ENCODE data around the gene INPP4B. TPM values are rescaled to one million over a fixed set of nuclear protein-coding genes. Genes with fewer than 3 reads are reported as not detected.
"Not testable (repeated sequence)": the region's sequence is repeated elsewhere in the genome, so short reads cannot be mapped to it uniquely, and the experiment has no call there.

INPP4B gene
- total and polyA plus RNA-seq, 2 donors, result 2.3 to 7.8 TPM

DNA sequence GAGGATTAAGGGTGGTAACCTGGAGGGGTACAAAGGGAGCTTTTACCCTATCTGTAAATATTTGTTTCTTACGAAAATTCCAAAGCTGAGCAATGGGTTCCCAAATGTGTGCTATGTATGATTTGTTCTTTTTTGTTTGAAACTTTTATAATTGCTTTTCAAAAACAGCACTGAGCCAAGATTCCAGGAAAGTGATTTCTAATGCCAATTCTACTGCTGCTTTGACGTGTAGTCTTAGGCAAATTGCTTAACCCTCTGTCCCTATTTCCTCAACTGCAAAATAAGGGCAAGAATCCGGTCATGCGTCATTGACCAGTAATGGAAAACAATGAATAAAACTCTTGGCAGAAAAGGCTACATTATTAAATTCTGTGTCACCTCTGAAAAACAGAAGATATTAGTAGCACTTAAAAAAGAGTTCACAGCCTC, 755.0 kb downstream of the INPP4B start:
- Histone ChIP-seq H3K9me3 (ENCODE audit: control insufficient read depth in 2 of 2, insufficient read depth in 1 of 2, low read length in 1 of 2) (no peaks in the 10 kb centered on the region), H3K4me3 (ENCODE audit: low read length in 2 of 2) (no peak overlapping the region), H3K27ac (ENCODE audit: low read depth in 1 of 2, low read length in 1 of 2) (no peak overlapping the region), H3K4me1 (ENCODE audit: control insufficient read depth in 2 of 2, insufficient read depth in 2 of 2, low read length in 2 of 2) (no peaks in the 10 kb centered on the region), H3K36me3 (ENCODE audit: control insufficient read depth in 2 of 2, insufficient read depth in 2 of 2, low read length in 1 of 2) (no peaks in the 10 kb centered on the region), H3K27me3 (ENCODE audit: control insufficient read depth in 2 of 2, insufficient read depth in 1 of 2, low read length in 1 of 2) (no peaks in the 10 kb centered on the region)
- no peak for DNase-seq (ENCODE audit: low read depth in 6 of 9, low spot score in 9 of 9)
- 94% methylated on average over 4 of the region's 4 CpGs for WGBS

DNA sequence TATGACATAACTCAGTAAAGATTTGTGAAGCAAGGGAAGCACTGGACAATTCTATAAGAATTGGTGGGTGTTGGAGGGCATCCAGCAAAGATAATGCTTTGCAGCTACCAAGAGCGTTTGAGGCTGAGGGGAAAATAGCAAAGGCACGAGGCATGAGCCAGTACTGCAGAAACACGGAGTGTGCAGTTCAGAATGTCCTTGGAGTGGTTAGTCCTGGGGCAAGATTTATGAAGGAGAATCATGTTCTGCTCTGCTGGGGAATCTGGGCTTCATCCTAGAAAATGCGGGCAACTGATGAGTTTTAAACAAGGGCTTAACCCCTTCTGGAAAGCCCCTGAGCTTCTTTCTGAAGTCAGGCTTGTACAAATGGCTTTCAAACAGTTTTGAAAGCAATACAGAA, 757.2 kb downstream of the INPP4B start:
- Histone ChIP-seq H3K9me3 (ENCODE audit: control insufficient read depth in 2 of 2, insufficient read depth in 1 of 2, low read length in 1 of 2) (no peaks in the 10 kb centered on the region), H3K4me3 (ENCODE audit: low read length in 2 of 2) (no peak overlapping the region), H3K27me3 (ENCODE audit: control insufficient read depth in 2 of 2, insufficient read depth in 1 of 2, low read length in 1 of 2) (no peaks in the 10 kb centered on the region), H3K36me3 (ENCODE audit: control insufficient read depth in 2 of 2, insufficient read depth in 2 of 2, low read length in 1 of 2) (no peaks in the 10 kb centered on the region), H3K4me1 (ENCODE audit: control insufficient read depth in 2 of 2, insufficient read depth in 2 of 2, low read length in 2 of 2) (no peaks in the 10 kb centered on the region), H3K27ac (ENCODE audit: low read depth in 1 of 2, low read length in 1 of 2) (no peak overlapping the region)
- 95% methylated on average over 4 of the region's 4 CpGs for WGBS
- no peak for DNase-seq (ENCODE audit: low read depth in 6 of 9, low spot score in 9 of 9)

DNA sequence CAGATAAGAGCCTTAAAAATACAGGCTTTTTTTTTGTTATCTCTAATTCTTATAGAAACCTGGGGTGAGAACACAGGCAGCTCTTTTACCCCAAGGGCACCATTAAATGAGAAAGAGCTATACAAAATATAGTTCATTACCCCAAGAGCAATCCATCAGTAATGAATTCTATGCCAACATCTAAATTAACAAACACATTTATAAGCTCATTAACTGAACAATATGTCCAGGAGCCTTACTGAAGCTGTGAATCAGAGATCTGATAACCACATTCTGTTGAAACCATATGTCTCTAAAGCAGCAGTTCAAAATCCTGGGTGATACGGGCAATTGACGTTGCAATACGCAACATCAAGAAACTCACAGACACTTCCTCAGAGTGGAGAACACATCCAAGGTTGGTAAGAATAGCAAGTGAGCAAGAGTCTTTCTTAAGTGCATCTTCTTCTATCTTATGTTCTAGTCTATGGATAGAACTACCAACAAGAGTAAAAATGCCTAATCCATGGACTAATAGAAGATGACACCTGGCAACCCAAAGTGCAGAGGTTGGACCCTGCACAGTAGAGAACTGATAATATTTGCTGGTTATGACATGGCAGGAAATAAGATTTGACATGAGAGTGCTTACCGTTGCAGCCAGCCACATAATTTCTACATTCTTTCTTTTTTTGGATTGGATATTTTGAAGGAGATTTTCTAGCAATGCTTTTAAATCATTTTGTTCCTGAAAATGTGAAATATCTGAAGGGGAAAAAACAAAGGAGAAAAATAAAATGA, 760.4 kb downstream of the INPP4B start:
- DNase-seq (ENCODE audit: low read depth in 6 of 9, low spot score in 9 of 9), result no peak
- H3K27me3 ChIP-seq (ENCODE audit: control insufficient read depth in 2 of 2, insufficient read depth in 1 of 2, low read length in 1 of 2), result no peaks in the 10 kb centered on the region
- H3K4me1 ChIP-seq (ENCODE audit: control insufficient read depth in 2 of 2, insufficient read depth in 2 of 2, low read length in 2 of 2), result no peaks in the 10 kb centered on the region
- WGBS, result 98% methylated on average over 4 of the region's 4 CpGs
- H3K9me3 ChIP-seq (ENCODE audit: control insufficient read depth in 2 of 2, insufficient read depth in 1 of 2, low read length in 1 of 2), result no peaks in the 10 kb centered on the region
- no peak overlapping the region for H3K27ac ChIP-seq (ENCODE audit: low read depth in 1 of 2, low read length in 1 of 2)
- H3K36me3 ChIP-seq (ENCODE audit: control insufficient read depth in 2 of 2, insufficient read depth in 2 of 2, low read length in 1 of 2), result no peaks in the 10 kb centered on the region
- H3K4me3 ChIP-seq (ENCODE audit: low read length in 2 of 2), result no peak overlapping the region

DNA sequence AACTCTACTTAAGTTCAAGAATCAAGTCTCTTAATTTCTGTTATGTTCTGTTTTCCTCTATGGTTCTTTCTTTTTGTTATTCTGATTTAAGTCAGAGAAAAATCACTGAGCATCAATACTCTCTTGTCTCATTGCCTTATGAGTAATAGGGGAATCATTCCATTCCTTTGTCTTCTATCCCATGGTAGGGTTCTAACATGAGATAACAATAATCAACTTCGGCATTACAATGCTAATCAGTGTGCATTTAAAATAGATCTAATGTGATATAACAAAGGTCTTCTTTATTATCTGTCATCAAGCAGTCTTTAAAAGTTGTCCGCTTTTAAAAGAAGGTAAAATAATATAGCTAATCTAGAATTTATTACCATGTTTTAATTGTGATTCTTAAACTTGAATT, 762.8 kb downstream of the INPP4B start:
- no peaks in the 10 kb centered on the region for H3K9me3 ChIP-seq (ENCODE audit: control insufficient read depth in 2 of 2, insufficient read depth in 1 of 2, low read length in 1 of 2)
- H3K27me3 ChIP-seq (ENCODE audit: control insufficient read depth in 2 of 2, insufficient read depth in 1 of 2, low read length in 1 of 2), result no peaks in the 10 kb centered on the region
- 97% methylated on average over 2 of the region's 2 CpGs for WGBS
- no peak for DNase-seq (ENCODE audit: low read depth in 6 of 9, low spot score in 9 of 9)
- H3K4me3 ChIP-seq (ENCODE audit: low read length in 2 of 2), result no peak overlapping the region
- H3K36me3 ChIP-seq (ENCODE audit: control insufficient read depth in 2 of 2, insufficient read depth in 2 of 2, low read length in 1 of 2), result no peaks in the 10 kb centered on the region
- no peaks in the 10 kb centered on the region for H3K4me1 ChIP-seq (ENCODE audit: control insufficient read depth in 2 of 2, insufficient read depth in 2 of 2, low read length in 2 of 2)
- H3K27ac ChIP-seq (ENCODE audit: low read depth in 1 of 2, low read length in 1 of 2), result no peak overlapping the region

DNA sequence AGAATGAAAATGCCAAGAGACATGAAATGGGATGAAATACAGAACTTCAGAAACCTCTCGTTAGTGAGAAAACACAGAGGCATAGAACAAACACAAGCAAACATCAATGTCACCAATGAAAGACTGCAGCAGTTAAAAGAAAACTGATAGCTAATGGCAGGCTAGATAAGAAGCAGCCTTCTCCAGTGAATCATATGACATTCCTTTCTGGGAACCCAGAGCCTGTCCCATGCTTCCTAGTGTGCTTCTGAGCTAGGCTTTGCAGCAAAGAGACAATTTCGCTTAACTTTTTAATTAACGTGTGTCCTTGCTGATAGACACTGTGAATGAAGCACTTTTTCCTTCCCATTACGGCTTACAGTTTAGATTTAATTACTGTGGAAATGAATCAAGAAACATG, 765.1 kb downstream of the INPP4B start:
- WGBS, result 97% methylated on average over 4 of the region's 4 CpGs
- Histone ChIP-seq H3K27ac (ENCODE audit: low read depth in 1 of 2, low read length in 1 of 2) (no peak overlapping the region), H3K9me3 (ENCODE audit: control insufficient read depth in 2 of 2, insufficient read depth in 1 of 2, low read length in 1 of 2) (no peaks in the 10 kb centered on the region), H3K36me3 (ENCODE audit: control insufficient read depth in 2 of 2, insufficient read depth in 2 of 2, low read length in 1 of 2) (no peaks in the 10 kb centered on the region), H3K4me1 (ENCODE audit: control insufficient read depth in 2 of 2, insufficient read depth in 2 of 2, low read length in 2 of 2) (no peaks in the 10 kb centered on the region), H3K27me3 (ENCODE audit: control insufficient read depth in 2 of 2, insufficient read depth in 1 of 2, low read length in 1 of 2) (no peaks in the 10 kb centered on the region), H3K4me3 (ENCODE audit: low read length in 2 of 2) (no peak overlapping the region)
- no peak for DNase-seq (ENCODE audit: low read depth in 6 of 9, low spot score in 9 of 9)

DNA sequence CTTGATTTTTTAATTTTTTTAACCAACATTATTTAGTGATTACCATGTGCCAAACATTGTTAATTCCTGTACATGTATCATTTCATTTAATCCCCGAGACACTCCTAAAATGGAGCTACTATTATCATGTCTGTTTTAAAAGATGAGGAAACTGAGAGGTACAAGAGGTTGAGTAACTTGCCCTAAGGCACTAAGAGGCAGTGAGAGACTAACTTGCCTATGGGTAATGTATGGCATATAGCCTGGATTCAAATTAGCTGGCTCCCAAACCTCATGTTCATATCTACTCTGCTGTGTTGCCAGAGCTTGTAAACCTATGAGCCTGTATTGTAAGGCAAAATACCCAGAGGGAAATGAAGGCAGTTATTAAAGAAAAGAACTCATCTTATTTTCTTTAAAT, 766.1 kb downstream of the INPP4B start:
- Histone ChIP-seq H3K36me3 (ENCODE audit: control insufficient read depth in 2 of 2, insufficient read depth in 2 of 2, low read length in 1 of 2) (no peaks in the 10 kb centered on the region), H3K27ac (ENCODE audit: low read depth in 1 of 2, low read length in 1 of 2) (no peak overlapping the region), H3K4me1 (ENCODE audit: control insufficient read depth in 2 of 2, insufficient read depth in 2 of 2, low read length in 2 of 2) (no peaks in the 10 kb centered on the region), H3K9me3 (ENCODE audit: control insufficient read depth in 2 of 2, insufficient read depth in 1 of 2, low read length in 1 of 2) (no peaks in the 10 kb centered on the region), H3K27me3 (ENCODE audit: control insufficient read depth in 2 of 2, insufficient read depth in 1 of 2, low read length in 1 of 2) (no peaks in the 10 kb centered on the region), H3K4me3 (ENCODE audit: low read length in 2 of 2) (no peak overlapping the region)
- WGBS, result 99% methylated on average over 1 of the region's 1 CpG
- DNase-seq (ENCODE audit: low read depth in 6 of 9, low spot score in 9 of 9), result no peak

DNA sequence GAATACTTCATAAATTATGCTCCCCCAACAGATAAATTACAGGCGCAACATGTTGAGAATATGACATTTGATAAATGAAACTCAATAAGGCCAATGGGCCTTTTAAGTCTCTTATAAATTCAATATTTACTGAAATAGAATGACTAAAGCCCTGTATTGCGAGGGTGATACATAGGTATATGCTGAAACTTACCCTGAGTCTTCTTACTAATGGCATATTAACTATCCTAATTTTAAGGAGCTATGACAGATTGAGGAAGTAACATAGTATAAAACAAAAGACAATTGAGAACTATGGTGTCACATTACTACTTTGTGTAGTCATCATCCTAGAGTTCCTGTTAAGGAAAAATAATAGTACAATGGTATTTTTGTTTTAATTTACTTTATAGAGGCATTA, 769.1 kb downstream of the INPP4B start:
- 67% methylated on average over 2 of the region's 2 CpGs for WGBS
- no peaks in the 10 kb centered on the region for H3K36me3 ChIP-seq (ENCODE audit: control insufficient read depth in 2 of 2, insufficient read depth in 2 of 2, low read length in 1 of 2)
- H3K4me3 ChIP-seq (ENCODE audit: low read length in 2 of 2), result no peak overlapping the region
- DNase-seq (ENCODE audit: low read depth in 6 of 9, low spot score in 9 of 9), result no peak
- no peaks in the 10 kb centered on the region for H3K9me3 ChIP-seq (ENCODE audit: control insufficient read depth in 2 of 2, insufficient read depth in 1 of 2, low read length in 1 of 2)
- H3K27me3 ChIP-seq (ENCODE audit: control insufficient read depth in 2 of 2, insufficient read depth in 1 of 2, low read length in 1 of 2), result no peaks in the 10 kb centered on the region
- no peak overlapping the region for H3K27ac ChIP-seq (ENCODE audit: low read depth in 1 of 2, low read length in 1 of 2)
- no peaks in the 10 kb centered on the region for H3K4me1 ChIP-seq (ENCODE audit: control insufficient read depth in 2 of 2, insufficient read depth in 2 of 2, low read length in 2 of 2)

DNA sequence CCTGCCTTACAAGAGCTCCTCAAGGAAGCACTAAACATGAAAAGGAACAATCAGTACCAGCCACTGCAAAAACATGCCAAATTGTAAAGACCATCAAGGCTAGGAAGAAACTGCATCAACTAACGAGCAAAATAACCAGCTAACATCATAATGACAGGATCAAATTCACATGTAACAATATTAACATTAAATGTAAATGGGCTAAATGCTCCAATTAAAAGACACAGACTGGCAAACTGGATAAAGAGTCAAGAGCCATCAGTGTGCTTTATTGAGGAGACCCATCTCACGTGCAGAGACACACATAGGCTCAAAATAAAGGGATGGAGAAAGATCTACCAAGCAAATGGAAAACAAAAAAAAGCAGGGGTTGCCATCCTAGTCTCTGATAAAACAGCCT, 777.8 kb downstream of the INPP4B start:
- H3K27me3 ChIP-seq (ENCODE audit: control insufficient read depth in 2 of 2, insufficient read depth in 1 of 2, low read length in 1 of 2); H3K36me3 ChIP-seq (ENCODE audit: control insufficient read depth in 2 of 2, insufficient read depth in 2 of 2, low read length in 1 of 2); H3K4me3 ChIP-seq (ENCODE audit: low read length in 2 of 2); H3K9me3 ChIP-seq (ENCODE audit: control insufficient read depth in 2 of 2, insufficient read depth in 1 of 2, low read length in 1 of 2); H3K27ac ChIP-seq (ENCODE audit: low read depth in 1 of 2, low read length in 1 of 2); H3K4me1 ChIP-seq (ENCODE audit: control insufficient read depth in 2 of 2, insufficient read depth in 2 of 2, low read length in 2 of 2); DNase-seq (ENCODE audit: low read depth in 6 of 9, low spot score in 9 of 9): not testable (repeated sequence)
- over 99% methylated on average over 2 of the region's 2 CpGs for WGBS

DNA sequence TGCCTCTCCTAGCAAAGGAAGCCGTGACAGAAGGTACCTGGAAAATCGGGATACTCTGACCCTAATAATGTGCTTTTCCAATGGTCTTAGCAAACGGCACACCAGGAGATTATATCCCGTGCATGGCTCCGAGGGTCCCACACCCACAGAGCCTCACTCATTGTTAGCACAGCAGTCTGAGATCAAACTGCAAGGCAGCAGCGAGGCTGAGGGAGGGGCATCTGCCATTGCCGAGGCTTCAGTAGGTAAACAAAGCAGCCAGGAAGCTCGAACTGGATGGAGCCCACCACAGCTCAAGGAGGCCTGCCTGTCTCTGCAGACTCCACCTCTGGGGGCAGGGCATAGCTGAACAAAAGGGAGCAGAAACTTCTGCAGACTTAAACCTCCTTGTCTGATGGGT, 779.5 kb downstream of the INPP4B start:
- not testable (repeated sequence) for H3K4me3 ChIP-seq (ENCODE audit: low read length in 2 of 2); DNase-seq (ENCODE audit: low read depth in 6 of 9, low spot score in 9 of 9); H3K9me3 ChIP-seq (ENCODE audit: control insufficient read depth in 2 of 2, insufficient read depth in 1 of 2, low read length in 1 of 2); H3K27ac ChIP-seq (ENCODE audit: low read depth in 1 of 2, low read length in 1 of 2); H3K27me3 ChIP-seq (ENCODE audit: control insufficient read depth in 2 of 2, insufficient read depth in 1 of 2, low read length in 1 of 2); H3K4me1 ChIP-seq (ENCODE audit: control insufficient read depth in 2 of 2, insufficient read depth in 2 of 2, low read length in 2 of 2); H3K36me3 ChIP-seq (ENCODE audit: control insufficient read depth in 2 of 2, insufficient read depth in 2 of 2, low read length in 1 of 2)
- WGBS, result 97% methylated on average over 8 of the region's 8 CpGs
